ENCODE results near the gene GDF7. TPM values are rescaled to one million over a fixed set of nuclear protein-coding genes. Genes with fewer than 3 reads are reported as not detected.

Gene GDF7
- total RNA-seq, 4 donors from 2014 or later: under 0.01 to 0.42 (median 0.13) TPM

- WGBS, 2 donors: 85 to 89% methylated on average over 11 of the region's 11 CpGs
- H3K36me3 ChIP-seq: peaks cover 2 to 7% of the 10 kb centered on the region in 2 donors
- H3K9me3 ChIP-seq: no peaks in the 10 kb centered on the region
- peak; percentile 37 to 41 for DNase-seq
- peak overlapping the region in 1 of 3 donors; percentile 91 for H3K27ac ChIP-seq
- no peaks in the 10 kb centered on the region for H3K27me3 ChIP-seq
- intact Hi-C loops (cut with DNase I): loop anchor here (10.0 kb wide), 2 partner anchors 245 to 515 kb away; no protein-coding TSS in a partner anchor
- no peak for TF ChIP-seq POLR2A (IDR thresholded peaks at IDR 0.05)
- TF ChIP-seq CTCF (IDR thresholded peaks at IDR 0.05): no peak
- peaks cover 25 to 31% of the 10 kb centered on the region in 2 donors for H3K4me1 ChIP-seq
- H3K4me3 ChIP-seq (replicated peaks in 1 of 3): peak overlapping the region in 1 of 3 donors; percentile 93
Measured at GRCh38 chr2:20649576-20649975, 17.4 kb upstream of the GDF7 start.

GRCh38 chr2:20649976-20650375 is 17.0 kb upstream of the GDF7 start:
- Histone ChIP-seq H3K27me3 (no peaks in the 10 kb centered on the region), H3K9me3 (no peaks in the 10 kb centered on the region), H3K4me3 (replicated peaks in 1 of 3) (peak overlapping the region in 2 of 3 donors; percentile 93), H3K4me1 (peaks cover 25 to 31% of the 10 kb centered on the region in 2 donors), H3K36me3 (peaks cover 1 to 3% of the 10 kb centered on the region in 2 donors), H3K27ac (peak overlapping the region in 2 of 3 donors; percentile 91 to 98)
- intact Hi-C loops (cut with DNase I): loop anchor here (10.0 kb wide), 2 partner anchors 245 to 515 kb away; no protein-coding TSS in a partner anchor
- no peak for DNase-seq
- 79 to 81% methylated on average over 7 of the region's 7 CpGs for WGBS, 2 donors
- TF ChIP-seq POLR2A (IDR thresholded peaks at IDR 0.05) (no peak), CTCF (IDR thresholded peaks at IDR 0.05) (no peak)

- intact Hi-C loops (cut with DNase I): no loop called here
- peak in 1 of 2 donors; percentile 19 for DNase-seq
- no peaks in the 10 kb centered on the region for H3K9me3 ChIP-seq
- TF ChIP-seq POLR2A (IDR thresholded peaks at IDR 0.05) (no peak), CTCF (IDR thresholded peaks at IDR 0.05) (no peak)
- WGBS, 2 donors: 17 to 24% methylated on average over 16 to 18 of the region's 19 CpGs
- peak overlapping the region; percentile 85 to 93 (median 93) for H3K4me3 ChIP-seq (replicated peaks in 1 of 3)
- H3K36me3 ChIP-seq: no peaks in the 10 kb centered on the region
- no peaks in the 10 kb centered on the region for H3K27me3 ChIP-seq
- peak overlapping the region; percentile 62 to 98 (median 91) for H3K27ac ChIP-seq
- H3K4me1 ChIP-seq: peaks cover 25 to 31% of the 10 kb centered on the region in 2 donors
Measured at GRCh38 chr2:20650393-20650876, 16.5 kb upstream of the GDF7 start.

GRCh38 chr2:20650877-20651730 is 15.8 kb upstream of the GDF7 start, which contains the start of gene HS1BP3:
HS1BP3 (minus strand) TSS chr2:20651098; CDS start chr2:20651063, 35 bp downstream.
- 2 to 3% methylated on average over 11 to 19 of the region's 72 CpGs for WGBS, 2 donors
- DNase-seq: peak; percentile 82 to 85
- Histone ChIP-seq H3K4me1 (peaks cover 25 to 31% of the 10 kb centered on the region in 2 donors), H3K27me3 (no peaks in the 10 kb centered on the region), H3K27ac (peak within 1 kb of the TSS; percentile 62 to 98 (median 91)), H3K4me3 (replicated peaks in 1 of 3) (peak within 1 kb of the TSS; percentile 85 to 93 (median 93)), H3K9me3 (no peaks in the 10 kb centered on the region), H3K36me3 (no peaks in the 10 kb centered on the region)
- TF ChIP-seq CTCF (IDR thresholded peaks at IDR 0.05) (peak; percentile 11 to 100 (median 94)), POLR2A (IDR thresholded peaks at IDR 0.05) (peak; percentile 66 to 92)
- intact Hi-C loops (cut with DNase I): no loop called here

All from thyroid gland (tissue), 4 donors.